ENCODE data around the gene ARL9. TPM values are rescaled to one million over a fixed set of nuclear protein-coding genes. Genes with fewer than 3 reads are reported as not detected.

ARL9 gene
- total and polyA plus RNA-seq, 10 donors = 0.02 to 0.30 (median 0.25) TPM; not detected in 5

- TF ChIP-seq POLR2A (IDR thresholded peaks at IDR 0.05) = no peak
- peaks cover 0 to 2% (median 0%) of the 10 kb centered on the region in 7 donors for H3K27me3 ChIP-seq (replicated peaks in 1 of 7)
- no peaks in the 10 kb centered on the region for H3K4me1 ChIP-seq
- no peaks in the 10 kb centered on the region for H3K36me3 ChIP-seq
- no peak overlapping the region for H3K4me3 ChIP-seq
- H3K9me3 ChIP-seq = no peaks in the 10 kb centered on the region
- no peak for DNase-seq
- WGBS, 5 donors = 91 to 95% (median 95%) methylated on average over 1 of the region's 1 CpG
- H3K27ac ChIP-seq = no peak overlapping the region
- intact Hi-C loops (cut with DNase I; ENCODE audit: low total_unique reads) = no loop called here
Observed at GRCh38 chr4:56512166-56512565, 6.6 kb downstream of the ARL9 start.

GRCh38 chr4:56513517-56513916 lies 7.9 kb downstream of the ARL9 start:
- H3K4me1 ChIP-seq = no peaks in the 10 kb centered on the region
- no peaks in the 10 kb centered on the region for H3K36me3 ChIP-seq
- intact Hi-C loops (cut with DNase I; ENCODE audit: low total_unique reads) = no loop called here
- H3K4me3 ChIP-seq = no peak overlapping the region
- WGBS, 5 donors = 44 to 61% (median 52%) methylated on average over 2 of the region's 2 CpGs
- no peaks in the 10 kb centered on the region for H3K27me3 ChIP-seq (replicated peaks in 1 of 7)
- no peak overlapping the region for H3K27ac ChIP-seq
- DNase-seq = no peak
- no peaks in the 10 kb centered on the region for H3K9me3 ChIP-seq
- no peak for TF ChIP-seq POLR2AphosphoS5 (IDR thresholded peaks at IDR 0.05)
- no peak for TF ChIP-seq POLR2A (IDR thresholded peaks at IDR 0.05)
- no peak for TF ChIP-seq CTCF (IDR thresholded peaks at IDR 0.05 in 8 of 11, conservative IDR thresholded peaks at IDR 0.05 in 3 of 11)

- TF ChIP-seq CTCF (IDR thresholded peaks at IDR 0.05 in 8 of 11, conservative IDR thresholded peaks at IDR 0.05 in 3 of 11) = no peak
- peak in 1 of 3 donors; percentile 40 for TF ChIP-seq POLR2AphosphoS5 (IDR thresholded peaks at IDR 0.05)
- H3K4me3 ChIP-seq = peak overlapping the region; percentile 38 to 77 (median 52)
- intact Hi-C loops (cut with DNase I; ENCODE audit: low total_unique reads) = no loop called here
- H3K4me1 ChIP-seq = peaks cover 0 to 19% (median 10%) of the 10 kb centered on the region in 6 donors
- 4 to 8% (median 5%) methylated on average over 39 to 68 of the region's 68 CpGs for WGBS, 5 donors
- peaks cover 0 to 52% (median 21%) of the 10 kb centered on the region in 7 donors for H3K27me3 ChIP-seq (replicated peaks in 1 of 7)
- DNase-seq = peak; percentile 92
- no peak overlapping the region for H3K27ac ChIP-seq
- H3K36me3 ChIP-seq = no peaks in the 10 kb centered on the region
- no peaks in the 10 kb centered on the region for H3K9me3 ChIP-seq
Observed at GRCh38 chr4:56530269-56531148, 24.9 kb downstream of the ARL9 start.

GRCh38 chr4:56531149-56531770 lies 25.7 kb downstream of the ARL9 start:
- peak overlapping the region in 7 of 8 donors; percentile 38 to 77 (median 52) for H3K4me3 ChIP-seq
- intact Hi-C loops (cut with DNase I; ENCODE audit: low total_unique reads) = no loop called here
- 40 to 49% (median 43%) methylated on average over 11 of the region's 11 CpGs for whole genome bisulfite sequencing, 5 donors

More at GRCh38 chr4:56531149-56531770, 25.7 kb downstream of the ARL9 start:
- no peak for DNase-seq
- Histone ChIP-seq H3K9me3 (no peaks in the 10 kb centered on the region), H3K27ac (no peak overlapping the region), H3K27me3 (replicated peaks in 1 of 7) (peaks cover 0 to 56% (median 21%) of the 10 kb centered on the region in 7 donors), H3K36me3 (no peaks in the 10 kb centered on the region), H3K4me1 (peaks cover 0 to 19% (median 10%) of the 10 kb centered on the region in 6 donors)
- TF ChIP-seq POLR2A (IDR thresholded peaks at IDR 0.05) (no peak), POLR2AphosphoS5 (IDR thresholded peaks at IDR 0.05) (no peak), CTCF (IDR thresholded peaks at IDR 0.05 in 8 of 11, conservative IDR thresholded peaks at IDR 0.05 in 3 of 11) (no peak)
